K562 (cell line): Measurements from ENCODE around the gene ATP5PD. TPM values are rescaled to one million over a fixed set of nuclear protein-coding genes. Genes with fewer than 3 reads are reported as not detected.
A peak's percentile ranks its signal among the peaks of the same experiment; 100 is the strongest.

Experiments
- CBX2 ChIP-seq: fragments of 200-600 bp; sonication (generic); IDR thresholded peaks from one replicate; pipeline ENCODE4 v1.6.1; 2012; ENCODE audit warnings: mild to moderate bottlenecking, low read length, inconsistent platforms; ENCODE audit not compliant: insufficient read depth, poor library complexity, severe bottlenecking
- CLOCK ChIP-seq: fragments of 250-450 bp; sonication (Bioruptor Pico); IDR thresholded peaks from 2 replicates; pipeline ENCODE4 v1.4.0; 2020; ENCODE audit warnings: mild to moderate bottlenecking, moderate library complexity, borderline replicate concordance
- GTF2F1 ChIP-seq: IDR thresholded peaks from 2 replicates; pipeline ENCODE4 v1.6.1; 2011; ENCODE audit warnings: low read depth, low read length, improper control_type of control experiment
- HIVEP1 ChIP-seq: fragments of 250-450 bp; sonication (Bioruptor Pico); IDR thresholded peaks from 2 replicates; pipeline ENCODE4 v1.4.0; 2020; ENCODE audit warnings: mild to moderate bottlenecking
- MEF2A ChIP-seq: IDR thresholded peaks from 2 replicates; pipeline ENCODE4 v1.6.1; 2011; ENCODE audit warnings: low read depth, mild to moderate bottlenecking, low read length, moderate library complexity; ENCODE audit not compliant: control insufficient read depth
- SIX5 ChIP-seq, 2 experiments: IDR thresholded peaks; 2 replicates each; pipeline ENCODE4 v1.6.1; 2011; ENCODE audit warnings: low read length in 2 of 2, borderline replicate concordance in 1 of 2, low read depth in 1 of 2, mild to moderate bottlenecking in 1 of 2, moderate library complexity in 1 of 2; ENCODE audit not compliant: insufficient read depth in 1 of 2
- SNAPC5 ChIP-seq: fragments of 250-450 bp; sonication (Bioruptor Pico); IDR thresholded peaks from 2 replicates; pipeline ENCODE4 v1.8.0; 2021; ENCODE audit warnings: moderate library complexity, mild to moderate bottlenecking, inconsistent platforms
- SNIP1 ChIP-seq: fragments of 450-650 bp; IDR thresholded peaks from 2 replicates; pipeline ENCODE4 v1.7.1; 2017; ENCODE audit warnings: low read depth, mild to moderate bottlenecking
- STAG1 ChIP-seq: sonication (generic); formaldehyde crosslinking; IDR thresholded peaks from 2 replicates; pipeline ENCODE4 v1.5.0; 2020; ENCODE audit warnings: missing genetic modification reagents, borderline replicate concordance
- TAL1 ChIP-seq: fragments of 450-650 bp; IDR thresholded peaks from 2 replicates; pipeline ENCODE4 v1.6.1; 2016; ENCODE audit warnings: mild to moderate bottlenecking
- TCF7 ChIP-seq: sonication (generic); IDR thresholded peaks from 2 replicates; pipeline ENCODE4 v1.6.1; 2016; ENCODE audit warnings: antibody characterized with exemption, borderline replicate concordance
- WHSC1 ChIP-seq: IDR thresholded peaks from one replicate; pipeline ENCODE4 v1.6.1; 2012; ENCODE audit warnings: low read length, control low read depth, inconsistent platforms
- ZBTB1 ChIP-seq: sonication (generic); formaldehyde crosslinking; IDR thresholded peaks from 2 replicates; pipeline ENCODE4 v1.8.1; 2023; ENCODE audit warnings: missing genetic modification reagents, low read depth, mild to moderate bottlenecking, borderline replicate concordance
- ZNF224 ChIP-seq: sonication (generic); formaldehyde crosslinking; IDR thresholded peaks from 2 replicates; pipeline ENCODE4 v1.8.0; 2022; ENCODE audit warnings: mild to moderate bottlenecking, missing genetic modification reagents
- polyA plus RNA-seq, 8 experiments: library from polyadenylated mRNA; depleted of rRNA in 4 of 8; stranded (reverse) in 5 of 8; unstranded in 3 of 8; fragments of >200 nt; fragmentation: Nextera tagmentation in 2 of 8; fragmentation: Illumina TruSeq in 1 of 8; extraction: Ambion mirVana in 2 of 8; extraction: Trizol in 1 of 8; gene quantifications; 2 replicates each; pipeline versions ENCODE4 v1.2.1 to v1.2.3, GENCODE V29; 2011 to 2014; ENCODE audit warnings: inconsistent platforms in 1 of 8, missing spikeins in 1 of 8
- total RNA-seq, 7 experiments: library from RNA; depleted of rRNA in 6 of 7; stranded (reverse); fragments of >200 nt in 6 of 7; fragmentation: Illumina TruSeq in 2 of 7; extraction: Trizol in 2 of 7; gene quantifications; 2 replicates each; pipeline versions ENCODE4 v1.2.1 to v1.2.3, GENCODE V29; 2011 to 2021; ENCODE audit warnings: low replicate concordance in 1 of 7
- TF ChIP-seq, protein P1 (sequence below): fragments of 250-450 bp; sonication (Bioruptor Pico); IDR thresholded peaks from 2 replicates; pipeline ENCODE4 v1.4.0; 2020; ENCODE audit warnings: borderline replicate concordance
- TF ChIP-seq, protein P2 (sequence below), 2 experiments: fragments of 450-650 bp; IDR thresholded peaks; 2 replicates each; pipeline ENCODE4 v1.6.1; 2016
- TF ChIP-seq, protein P3 (sequence below), 2 experiments: fragments of 250-450 bp in 1 of 2; fragments of 450-650 bp in 1 of 2; sonication (Bioruptor Pico) in 1 of 2; IDR thresholded peaks; 2 replicates each; pipeline versions ENCODE4 v1.6.1 to v1.8.0; 2016 to 2021; ENCODE audit warnings: mild to moderate bottlenecking in 2 of 2, moderate library complexity in 2 of 2, missing compliant biosample characterization in 1 of 2, missing genetic modification characterization in 1 of 2
- TF ChIP-seq, protein P4 (sequence below): fragments of 250-450 bp; sonication (Bioruptor Pico); IDR thresholded peaks from 2 replicates; pipeline ENCODE4 v1.5.0; 2021

Gene ATP5PD
- total and polyA plus RNA-seq, 9 of the 15 experiments (the other 6 are each of a cell fraction or from before 2014, with no cell fraction given), result 271 to 828 (median 432) TPM

GRCh38 chr17:75012346-75013091 lies 34.2 kb downstream of the ATP5PD start, which contains the start of gene MRPL58 (continued):
- TF ChIP-seq, protein P1, sequence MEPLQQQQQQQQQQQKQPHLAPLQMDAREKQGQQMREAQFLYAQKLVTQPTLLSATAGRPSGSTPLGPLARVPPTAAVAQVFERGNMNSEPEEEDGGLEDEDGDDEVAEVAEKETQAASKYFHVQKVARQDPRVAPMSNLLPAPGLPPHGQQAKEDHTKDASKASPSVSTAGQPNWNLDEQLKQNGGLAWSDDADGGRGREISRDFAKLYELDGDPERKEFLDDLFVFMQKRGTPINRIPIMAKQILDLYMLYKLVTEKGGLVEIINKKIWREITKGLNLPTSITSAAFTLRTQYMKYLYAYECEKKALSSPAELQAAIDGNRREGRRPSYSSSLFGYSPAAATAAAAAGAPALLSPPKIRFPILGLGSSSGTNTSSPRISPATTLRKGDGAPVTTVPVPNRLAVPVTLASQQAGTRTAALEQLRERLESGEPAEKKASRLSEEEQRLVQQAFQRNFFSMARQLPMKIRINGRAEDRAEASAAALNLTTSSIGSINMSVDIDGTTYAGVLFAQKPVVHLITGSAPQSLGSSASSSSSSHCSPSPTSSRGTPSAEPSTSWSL, result no peak
- TF ChIP-seq CLOCK (CRISPR knock-in tag), result no peak
- TF ChIP-seq, protein P2, sequence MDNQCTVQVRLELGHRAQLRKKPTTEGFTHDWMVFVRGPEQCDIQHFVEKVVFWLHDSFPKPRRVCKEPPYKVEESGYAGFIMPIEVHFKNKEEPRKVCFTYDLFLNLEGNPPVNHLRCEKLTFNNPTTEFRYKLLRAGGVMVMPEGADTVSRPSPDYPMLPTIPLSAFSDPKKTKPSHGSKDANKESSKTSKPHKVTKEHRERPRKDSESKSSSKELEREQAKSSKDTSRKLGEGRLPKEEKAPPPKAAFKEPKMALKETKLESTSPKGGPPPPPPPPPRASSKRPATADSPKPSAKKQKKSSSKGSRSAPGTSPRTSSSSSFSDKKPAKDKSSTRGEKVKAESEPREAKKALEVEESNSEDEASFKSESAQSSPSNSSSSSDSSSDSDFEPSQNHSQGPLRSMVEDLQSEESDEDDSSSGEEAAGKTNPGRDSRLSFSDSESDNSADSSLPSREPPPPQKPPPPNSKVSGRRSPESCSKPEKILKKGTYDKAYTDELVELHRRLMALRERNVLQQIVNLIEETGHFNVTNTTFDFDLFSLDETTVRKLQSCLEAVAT (IDR thresholded peaks at IDR 0.05), result no peak; a peak in 1 of 4 replicates
- no peak for TF ChIP-seq WHSC1
- TF ChIP-seq GTF2F1, result no peak; the same call in none of the 2 replicates
- TF ChIP-seq SNIP1, result no peak
- TF ChIP-seq MEF2A, result no peak
- TF ChIP-seq HIVEP1, result peak; percentile 58; the same call in 1 of the 2 replicates
- TF ChIP-seq, protein P3, sequence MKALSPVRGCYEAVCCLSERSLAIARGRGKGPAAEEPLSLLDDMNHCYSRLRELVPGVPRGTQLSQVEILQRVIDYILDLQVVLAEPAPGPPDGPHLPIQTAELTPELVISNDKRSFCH (CRISPR knock-in tag; IDR thresholded peaks at IDR 0.05), result no peak
- TF ChIP-seq, protein P3 (tag; IDR thresholded peaks at IDR 0.05), result peak; percentile 68; the same call in 1 of the 2 replicates
- no peak for TF ChIP-seq SNAPC5 (CRISPR knock-in tag)
- no peak for TF ChIP-seq TAL1
- TF ChIP-seq, protein P4, sequence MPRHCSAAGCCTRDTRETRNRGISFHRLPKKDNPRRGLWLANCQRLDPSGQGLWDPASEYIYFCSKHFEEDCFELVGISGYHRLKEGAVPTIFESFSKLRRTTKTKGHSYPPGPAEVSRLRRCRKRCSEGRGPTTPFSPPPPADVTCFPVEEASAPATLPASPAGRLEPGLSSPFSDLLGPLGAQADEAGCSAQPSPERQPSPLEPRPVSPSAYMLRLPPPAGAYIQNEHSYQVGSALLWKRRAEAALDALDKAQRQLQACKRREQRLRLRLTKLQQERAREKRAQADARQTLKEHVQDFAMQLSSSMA (CRISPR knock-in tag), result peak; percentile 25; the same call in 1 of the 2 replicates
- peak; percentile 45; the same call in 1 of the 2 replicates for TF ChIP-seq TCF7
- no peak for TF ChIP-seq STAG1 (CRISPR knock-in tag)
- TF ChIP-seq ZNF224 (CRISPR knock-in tag), result no peak
- TF ChIP-seq CBX2, result no peak
- no peak for TF ChIP-seq ZBTB1 (CRISPR knock-in tag)
- TF ChIP-seq SIX5 (IDR thresholded peaks at IDR 0.05; ENCODE audit: borderline replicate concordance in 1 of 2, insufficient read depth in 1 of 2, low read depth in 1 of 2, low read length in 2 of 2), result peak; percentile 30 to 47; a peak in 3 of 4 replicates
